HepG2 (cell line): ENCODE measurements around the gene SLC41A1. TPM values are rescaled to one million over a fixed set of nuclear protein-coding genes. Genes with fewer than 3 reads are reported as not detected.

Source experiments
- ATAC-seq: fragments of 200-7000 bp; cut with Tn5 transposase; 3 replicates; pipeline ENCODE4 v1.9.1; 2020; ENCODE audit warnings: mild to moderate bottlenecking, moderate library complexity
- BruUV-seq: library from RNA; stranded (reverse); fragments of 400-500 nt; replicated peaks from 2 replicates; lab custom pipeline; 2021; lab: Mats Ljungman, UMichigan
- CTCF ChIA-PET: fragments of 300-600 bp; formaldehyde crosslinking; extraction: SDS; loops from one replicate; lab custom pipeline; 2021; ENCODE audit warnings: low total read pairs, inconsistent platforms, low intra/inter-chr PET ratio; lab: Yijun Ruan, JAX
- POLR2A ChIA-PET: fragments of 350-600 bp; sonication (Branson Sonifier 250); formaldehyde crosslinking; loops from one replicate; lab custom pipeline; 2020; ENCODE audit warnings: antibody characterized with exemption, inconsistent platforms; lab: Yijun Ruan, JAX
- DNase-seq: peaks from one replicate; pipeline ENCODE4 v3.0.0-alpha.2; 2015; ENCODE audit warnings: low spot score
- FAIRE-seq: peaks from 3 replicates; lab custom pipeline; 2011; peaks lifted over from hg19 to GRCh38; lab: Jason Lieb, UNC
- H2AFZ ChIP-seq: one replicate; pipeline ENCODE4 v1.6.1; 2011; ENCODE audit warnings: low read length, inconsistent platforms
- H3K27ac ChIP-seq: fragments of 300-600 bp; 3 replicates; pipeline ENCODE4 v1.8.0; 2011; ENCODE audit warnings: mixed run types, mild to moderate bottlenecking, mixed read lengths, low read length, inconsistent platforms; ENCODE audit not compliant: insufficient read depth; ENCODE audit errors: extremely low read length
- H3K27me3 ChIP-seq, 2 experiments: fragments of 200-600 bp in 1 of 2; 2 replicates in 1 of 2; 3 replicates in 1 of 2; pipeline versions ENCODE4 v1.6.0 to v1.8.0; 2011; ENCODE audit warnings: low read length in 2 of 2, mild to moderate bottlenecking in 2 of 2, moderate library complexity in 2 of 2, inconsistent platforms in 1 of 2; ENCODE audit not compliant: insufficient read depth in 2 of 2, control insufficient read depth in 1 of 2
- H3K36me3 ChIP-seq, 2 experiments: fragments of 200-600 bp in 1 of 2; replicated peaks in 1 of 2; 2 replicates in 1 of 2; 3 replicates in 1 of 2; pipeline versions ENCODE4 v1.5.1 to v1.8.0; 2011; ENCODE audit warnings: low read length in 2 of 2, inconsistent platforms in 1 of 2; ENCODE audit not compliant: insufficient read depth in 2 of 2, control insufficient read depth in 1 of 2
- H3K4me1 ChIP-seq: 2 replicates; pipeline ENCODE4 v1.5.1; 2012; ENCODE audit warnings: low read length, inconsistent platforms; ENCODE audit not compliant: insufficient read depth
- H3K4me2 ChIP-seq: 2 replicates; pipeline ENCODE4 v1.6.0; 2011; ENCODE audit warnings: low read depth, low read length, inconsistent platforms
- H3K4me3 ChIP-seq, 3 experiments: fragments of 200-600 bp in 1 of 3; sonication (generic), shearing (Covaris generic) in 1 of 3; replicated peaks in 1 of 3; 2 replicates each; pipeline ENCODE4 v1.5.1; 2011 to 2016; ENCODE audit warnings: low read length in 3 of 3, inconsistent platforms in 2 of 3, low read depth in 2 of 3, mild to moderate bottlenecking in 2 of 3, control low read depth in 1 of 3, mixed read lengths in 1 of 3; ENCODE audit not compliant: insufficient read depth in 1 of 3
- H3K79me2 ChIP-seq: one replicate; pipeline ENCODE4 v1.6.1; 2011; ENCODE audit warnings: low read length, inconsistent platforms; ENCODE audit not compliant: insufficient read depth
- H3K9ac ChIP-seq: 2 replicates; pipeline ENCODE4 v1.6.0; 2011; ENCODE audit warnings: mild to moderate bottlenecking, low read depth, low read length, inconsistent platforms; ENCODE audit not compliant: insufficient read depth
- H3K9me3 ChIP-seq: 2 replicates; pipeline ENCODE4 v1.5.1; 2012; ENCODE audit warnings: mild to moderate bottlenecking, low read length
- H4K20me1 ChIP-seq: 2 replicates; pipeline ENCODE4 v1.6.0; 2011; ENCODE audit warnings: inconsistent platforms, mild to moderate bottlenecking, low read length, moderate library complexity; ENCODE audit not compliant: insufficient read depth
- BORCS8-MEF2B ChIP-seq: sonication (generic); formaldehyde crosslinking; IDR thresholded peaks from 2 replicates; pipeline ENCODE4 v1.8.0; 2022; ENCODE audit warnings: mild to moderate bottlenecking, missing genetic modification reagents
- CAMTA2 ChIP-seq: sonication (generic); formaldehyde crosslinking; IDR thresholded peaks from 2 replicates; pipeline ENCODE4 v1.4.0; 2020; ENCODE audit warnings: mild to moderate bottlenecking, missing genetic modification reagents, borderline replicate concordance
- CHD4 ChIP-seq: fragments of 200-600 bp; sonication (generic); IDR thresholded peaks from 2 replicates; pipeline ENCODE4 v1.7.0; 2017; ENCODE audit warnings: mild to moderate bottlenecking, low read length, borderline replicate concordance
- GZF1 ChIP-seq: sonication (generic); formaldehyde crosslinking; IDR thresholded peaks from 2 replicates; pipeline ENCODE4 v1.5.1; 2020; ENCODE audit warnings: mild to moderate bottlenecking, missing genetic modification reagents
- HMG20B ChIP-seq: conservative IDR thresholded peaks from 2 replicates; pipeline ENCODE4 v1.6.1; 2016; ENCODE audit warnings: missing genetic modification reagents, missing compliant biosample characterization
- NR1H2 ChIP-seq: sonication (generic); formaldehyde crosslinking; IDR thresholded peaks from 2 replicates; pipeline ENCODE4 v1.8.1; 2022; ENCODE audit warnings: low read depth, missing genetic modification reagents, borderline replicate concordance
- SP2 ChIP-seq: sonication (generic); formaldehyde crosslinking; IDR thresholded peaks from 2 replicates; pipeline ENCODE4 v1.5.1; 2020; ENCODE audit warnings: mild to moderate bottlenecking, missing genetic modification reagents
- SRY ChIP-seq: sonication (generic); formaldehyde crosslinking; IDR thresholded peaks from 2 replicates; pipeline ENCODE4 v1.8.0; 2022; ENCODE audit warnings: mild to moderate bottlenecking, missing genetic modification reagents
- ZFYVE20 ChIP-seq: sonication (generic); formaldehyde crosslinking; IDR thresholded peaks from 2 replicates; pipeline ENCODE4 v1.8.0; 2023; ENCODE audit warnings: low read depth, mild to moderate bottlenecking, moderate library complexity, missing genetic modification reagents, borderline replicate concordance
- ZNF232 ChIP-seq: sonication (generic); formaldehyde crosslinking; IDR thresholded peaks from 2 replicates; pipeline ENCODE4 v1.4.0; 2020; ENCODE audit warnings: missing genetic modification reagents, borderline replicate concordance
- ZNF589 ChIP-seq: sonication (generic); formaldehyde crosslinking; conservative IDR thresholded peaks from 2 replicates; pipeline ENCODE4 v1.8.0; 2022; ENCODE audit warnings: mild to moderate bottlenecking, moderate library complexity, missing genetic modification reagents
- WGBS: methylation state at CpG from one replicate; pipeline ENCODE4 v1.1.6; 2017; ENCODE audit warnings: low lambda C conversion rate; 5-methylcytosine and 5-hydroxymethylcytosine counted together
- in situ Hi-C: cut with HindIII; loops from 2 replicates; pipeline ENCODE4 v1.10.0; 2017; ENCODE audit warnings: low pct_unique_long_range_greater_than_20kb; ENCODE audit not compliant: extremely low pct_ligation_motif_present
- intact Hi-C: fragments of 100-400 bp; cut with micrococcal nuclease; formaldehyde crosslinking; loops from one replicate; pipeline ENCODE4 v1.10.0; 2022; ENCODE audit not compliant: unreplicated experiment
- polyA plus RNA-seq, 8 experiments: library from polyadenylated mRNA; depleted of rRNA in 3 of 8; stranded (reverse) in 7 of 8; unstranded in 1 of 8; fragments of >200 nt; fragmentation: Illumina TruSeq in 4 of 8; extraction: Trizol in 4 of 8; gene quantifications; 2 replicates each; pipeline versions ENCODE4 v1.2.1 to v1.2.3, GENCODE V29; 2011 to 2016; ENCODE audit warnings: low read depth in 4 of 8, missing spikeins in 1 of 8, mixed read lengths in 1 of 8; ENCODE audit not compliant: insufficient read depth in 1 of 8
- total RNA-seq, 5 experiments: library from RNA; depleted of rRNA; stranded (reverse); fragments of >200 nt; fragmentation: Illumina TruSeq; extraction: Trizol; gene quantifications; 2 replicates each; pipeline ENCODE4 v1.2.3, GENCODE V29; 2016; ENCODE audit warnings: low read depth in 1 of 5
- TF ChIP-seq, protein P1 (sequence below): sonication (generic); formaldehyde crosslinking; IDR thresholded peaks from 2 replicates; pipeline ENCODE4 v1.4.0; 2020; ENCODE audit warnings: missing genetic modification reagents, borderline replicate concordance
- TF ChIP-seq, protein P2 (sequence below), 2 experiments: fragments of 450-650 bp in 1 of 2; sonication (generic) in 1 of 2; formaldehyde crosslinking; IDR thresholded peaks; 2 replicates each; pipeline versions ENCODE4 v1.5.0 to v1.8.0; 2020 to 2022; ENCODE audit warnings: mild to moderate bottlenecking in 1 of 2, missing genetic modification reagents in 1 of 2
- TF ChIP-seq, protein P3 (sequence below): sonication (generic); formaldehyde crosslinking; IDR thresholded peaks from 2 replicates; pipeline ENCODE4 v1.8.0; 2022; ENCODE audit warnings: mild to moderate bottlenecking, missing genetic modification reagents, moderate library complexity

Gene SLC41A1
- total and polyA plus RNA-seq, 2 of the 13 experiments (the other 11 are each of a cell fraction or from before 2014, with no cell fraction given): 2.2 to 4.6 TPM

DNA sequence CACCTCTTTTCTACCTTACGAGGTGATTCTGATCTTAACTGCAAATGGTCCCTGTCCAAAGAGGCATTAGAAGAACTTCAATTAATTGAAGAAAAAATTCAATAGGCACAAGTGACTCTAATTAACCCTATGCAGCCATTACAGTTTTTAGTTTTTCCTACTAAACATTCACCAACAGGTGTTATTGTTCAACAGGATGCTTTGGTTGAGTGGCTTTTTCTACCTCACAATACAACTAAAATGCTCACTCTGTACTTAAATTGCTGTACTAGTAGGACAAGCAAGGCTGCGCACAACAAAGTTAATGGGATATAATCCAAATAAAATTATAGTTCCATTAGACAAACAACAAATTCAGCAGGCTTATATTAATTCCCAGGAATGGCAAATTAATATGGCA is 48.5 kb upstream of the SLC41A1 start:
- Histone ChIP-seq H3K36me3 (no peaks in the 10 kb centered on the region), H3K27ac (no peak overlapping the region), H3K4me2 (no peak overlapping the region), H3K9ac (no peak overlapping the region), H3K4me1 (no peaks in the 10 kb centered on the region)
- ChIA-PET CTCF (no interaction called here), POLR2A (no interaction called here)
- DNase-seq (no peak), FAIRE-seq (no peak)
- WGBS: 30% methylated on average over 2 of the region's 2 CpGs
- in situ Hi-C loops: no loop called here
- TF ChIP-seq ZNF232 (CRISPR knock-in tag) (no peak), BORCS8-MEF2B (CRISPR knock-in tag) (no peak), ZFYVE20 (CRISPR knock-in tag) (no peak), ZNF589 (CRISPR knock-in tag) (no peak), SP2 (no peak), GZF1 (CRISPR knock-in tag) (no peak), HMG20B (CRISPR knock-in tag) (no peak), SRY (CRISPR knock-in tag) (no peak), NR1H2 (no peak), CAMTA2 (no peak), CHD4 (no peak)
- TF ChIP-seq, protein P1, sequence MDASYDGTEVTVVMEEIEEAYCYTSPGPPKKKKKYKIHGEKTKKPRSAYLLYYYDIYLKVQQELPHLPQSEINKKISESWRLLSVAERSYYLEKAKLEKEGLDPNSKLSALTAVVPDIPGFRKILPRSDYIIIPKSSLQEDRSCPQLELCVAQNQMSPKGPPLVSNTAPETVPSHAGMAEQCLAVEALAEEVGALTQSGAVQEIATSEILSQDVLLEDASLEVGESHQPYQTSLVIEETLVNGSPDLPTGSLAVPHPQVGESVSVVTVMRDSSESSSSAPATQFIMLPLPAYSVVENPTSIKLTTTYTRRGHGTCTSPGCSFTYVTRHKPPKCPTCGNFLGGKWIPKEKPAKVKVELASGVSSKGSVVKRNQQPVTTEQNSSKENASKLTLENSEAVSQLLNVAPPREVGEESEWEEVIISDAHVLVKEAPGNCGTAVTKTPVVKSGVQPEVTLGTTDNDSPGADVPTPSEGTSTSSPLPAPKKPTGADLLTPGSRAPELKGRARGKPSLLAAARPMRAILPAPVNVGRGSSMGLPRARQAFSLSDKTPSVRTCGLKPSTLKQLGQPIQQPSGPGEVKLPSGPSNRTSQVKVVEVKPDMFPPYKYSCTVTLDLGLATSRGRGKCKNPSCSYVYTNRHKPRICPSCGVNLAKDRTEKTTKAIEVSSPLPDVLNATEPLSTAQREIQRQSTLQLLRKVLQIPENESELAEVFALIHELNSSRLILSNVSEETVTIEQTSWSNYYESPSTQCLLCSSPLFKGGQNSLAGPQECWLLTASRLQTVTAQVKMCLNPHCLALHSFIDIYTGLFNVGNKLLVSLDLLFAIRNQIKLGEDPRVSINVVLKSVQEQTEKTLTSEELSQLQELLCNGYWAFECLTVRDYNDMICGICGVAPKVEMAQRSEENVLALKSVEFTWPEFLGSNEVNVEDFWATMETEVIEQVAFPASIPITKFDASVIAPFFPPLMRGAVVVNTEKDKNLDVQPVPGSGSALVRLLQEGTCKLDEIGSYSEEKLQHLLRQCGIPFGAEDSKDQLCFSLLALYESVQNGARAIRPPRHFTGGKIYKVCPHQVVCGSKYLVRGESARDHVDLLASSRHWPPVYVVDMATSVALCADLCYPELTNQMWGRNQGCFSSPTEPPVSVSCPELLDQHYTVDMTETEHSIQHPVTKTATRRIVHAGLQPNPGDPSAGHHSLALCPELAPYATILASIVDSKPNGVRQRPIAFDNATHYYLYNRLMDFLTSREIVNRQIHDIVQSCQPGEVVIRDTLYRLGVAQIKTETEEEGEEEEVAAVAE (CRISPR knock-in tag): no peak
- TF ChIP-seq, protein P2, sequence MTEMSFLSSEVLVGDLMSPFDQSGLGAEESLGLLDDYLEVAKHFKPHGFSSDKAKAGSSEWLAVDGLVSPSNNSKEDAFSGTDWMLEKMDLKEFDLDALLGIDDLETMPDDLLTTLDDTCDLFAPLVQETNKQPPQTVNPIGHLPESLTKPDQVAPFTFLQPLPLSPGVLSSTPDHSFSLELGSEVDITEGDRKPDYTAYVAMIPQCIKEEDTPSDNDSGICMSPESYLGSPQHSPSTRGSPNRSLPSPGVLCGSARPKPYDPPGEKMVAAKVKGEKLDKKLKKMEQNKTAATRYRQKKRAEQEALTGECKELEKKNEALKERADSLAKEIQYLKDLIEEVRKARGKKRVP (CRISPR knock-in tag; IDR thresholded peaks at IDR 0.05): no peak
- TF ChIP-seq, protein P3, sequence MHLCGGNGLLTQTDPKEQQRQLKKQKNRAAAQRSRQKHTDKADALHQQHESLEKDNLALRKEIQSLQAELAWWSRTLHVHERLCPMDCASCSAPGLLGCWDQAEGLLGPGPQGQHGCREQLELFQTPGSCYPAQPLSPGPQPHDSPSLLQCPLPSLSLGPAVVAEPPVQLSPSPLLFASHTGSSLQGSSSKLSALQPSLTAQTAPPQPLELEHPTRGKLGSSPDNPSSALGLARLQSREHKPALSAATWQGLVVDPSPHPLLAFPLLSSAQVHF: no peak
- TF ChIP-seq, all 625 proteins: peak for 0
- Histone ChIP-seq H3K9me3 (no peaks in the 10 kb centered on the region), H2AFZ (no peak overlapping the region), H4K20me1 (no peaks in the 10 kb centered on the region), H3K4me3 (no peak overlapping the region), H3K27me3 (no peaks in the 10 kb centered on the region), H3K79me2 (no peaks in the 10 kb centered on the region)
- no TSS peak for BruUV-seq
- no peak for ATAC-seq
- intact Hi-C loops: loop anchor here (10.0 kb wide), 1 partner anchor 57 kb away; no protein-coding TSS in a partner anchor
